GM21390 (cell line): ENCODE results near the gene F2RL3.
A peak's percentile ranks its signal among the peaks of the same experiment; 100 is the strongest.

Experiments used
- ATAC-seq: cut with Tn5 transposase; IDR thresholded peaks from one replicate; pipeline ENCODE4 v1.9.1; 2021; ENCODE audit not compliant: unreplicated experiment

Gene F2RL3

GRCh38 chr19:16888629-16889365, at the start of gene F2RL3:
Gene F2RL3 (plus strand): TSS chr19:16888999. CDS start chr19:16889190, 191 bp downstream.
- ATAC-seq: peak; percentile 52

- ATAC-seq: no peak
Measured at GRCh38 chr19:16841391-16841926, 47.3 kb upstream of the F2RL3 start.

- no peak for ATAC-seq
Measured at GRCh38 chr19:16846901-16847300, 41.9 kb upstream of the F2RL3 start.

- no peak for ATAC-seq
Measured at GRCh38 chr19:16847430-16847829, 41.4 kb upstream of the F2RL3 start.

DNA sequence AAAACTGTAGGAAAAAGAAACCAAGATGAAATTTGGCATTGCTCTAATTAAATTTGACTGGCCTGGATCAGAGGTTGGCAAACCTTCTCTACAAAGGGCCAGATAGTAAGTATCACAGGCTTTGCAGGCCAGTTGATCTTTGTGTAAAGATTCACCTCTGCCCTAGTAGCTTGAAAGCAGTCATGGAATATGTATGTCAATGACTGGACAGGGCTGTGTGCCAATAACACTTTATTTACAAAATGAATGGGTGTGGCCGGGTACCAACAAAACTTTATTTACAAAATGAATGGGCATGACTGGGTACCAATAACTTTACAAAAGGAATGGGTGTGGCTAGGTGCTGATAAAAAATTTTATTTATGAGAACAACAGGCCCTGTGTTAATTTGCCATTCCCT, 39.6 kb upstream of the F2RL3 start:
- no peak for ATAC-seq

- no peak for ATAC-seq
Measured at GRCh38 chr19:16850133-16850532, 38.7 kb upstream of the F2RL3 start.

- no peak for ATAC-seq
Measured at GRCh38 chr19:16851031-16851712, 37.6 kb upstream of the F2RL3 start.

- ATAC-seq: no peak
Measured at GRCh38 chr19:16853066-16853465, 35.7 kb upstream of the F2RL3 start.

DNA sequence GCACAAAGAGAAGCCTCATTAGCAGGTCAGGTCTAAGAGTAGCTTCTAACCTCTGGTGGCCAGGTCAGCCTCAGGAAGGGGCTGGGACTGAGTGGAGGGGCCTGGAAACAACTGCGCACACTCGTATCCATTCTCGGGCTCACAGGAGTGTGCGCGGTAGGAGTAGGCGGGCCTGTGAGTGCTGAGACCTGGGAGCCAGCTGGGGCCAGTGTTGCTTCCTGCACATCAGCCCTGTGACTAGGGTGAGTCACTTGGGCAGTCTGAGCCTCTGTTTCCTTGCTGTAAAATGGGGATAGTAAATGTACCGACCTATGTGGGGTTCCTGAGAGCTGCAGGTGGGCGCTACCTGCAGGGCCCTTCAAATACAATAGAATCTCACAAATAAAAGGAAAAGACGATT, 32.7 kb upstream of the F2RL3 start:
- ATAC-seq: no peak

- no peak for ATAC-seq
Measured at GRCh38 chr19:16859626-16860025, 29.2 kb upstream of the F2RL3 start.

DNA sequence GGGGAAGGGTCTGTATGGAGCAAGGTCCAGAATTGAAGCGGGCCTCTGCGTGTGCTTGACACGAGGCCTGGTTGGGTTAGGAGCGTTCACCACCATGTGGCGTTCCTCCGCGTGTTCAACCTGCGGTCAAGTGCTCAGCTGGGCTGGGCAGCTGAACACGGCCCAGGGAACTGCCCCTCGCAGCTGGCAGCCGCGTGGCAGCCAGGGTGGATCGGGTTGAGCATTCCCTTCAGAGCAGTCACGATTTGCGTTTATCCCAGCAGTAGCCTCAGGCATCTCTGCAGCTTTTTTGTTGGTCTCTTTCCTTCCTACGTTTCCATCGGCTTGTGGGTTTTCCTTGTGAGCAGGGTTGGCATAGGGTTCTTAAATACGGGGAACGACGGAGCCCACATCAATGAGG, 28.7 kb upstream of the F2RL3 start:
- ATAC-seq: no peak

- ATAC-seq: no peak
Measured at GRCh38 chr19:16861011-16861410, 27.8 kb upstream of the F2RL3 start.

- no peak for ATAC-seq
Measured at GRCh38 chr19:16861834-16862233, 27.0 kb upstream of the F2RL3 start.

DNA sequence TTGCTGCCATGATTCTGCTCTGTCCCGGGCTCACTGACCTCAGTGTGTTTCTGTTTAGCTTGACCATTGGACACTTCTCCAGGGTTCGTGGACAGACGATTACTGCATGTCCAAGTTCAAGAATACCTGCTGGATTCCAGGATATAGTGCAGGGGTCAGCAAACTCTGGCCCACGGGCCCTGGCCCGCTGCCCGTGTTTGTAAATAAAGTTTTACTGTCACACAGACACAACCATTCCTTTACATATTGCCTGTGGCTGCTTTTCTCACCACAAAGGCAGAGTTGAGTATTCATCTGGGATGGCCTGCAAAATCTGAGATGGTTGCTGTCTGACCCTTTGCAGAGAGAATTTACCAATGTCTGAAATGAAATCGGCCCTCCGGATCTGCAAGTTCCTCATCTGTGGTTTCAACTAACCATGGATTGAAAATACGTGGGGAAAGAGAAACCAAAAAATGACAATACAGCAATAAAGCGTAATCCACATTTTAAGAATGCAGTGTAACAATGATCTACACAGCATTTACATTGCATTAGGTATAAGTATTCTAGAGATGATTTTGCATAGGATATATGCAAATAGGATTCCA, 25.9 kb upstream of the F2RL3 start:
- no peak for ATAC-seq

DNA sequence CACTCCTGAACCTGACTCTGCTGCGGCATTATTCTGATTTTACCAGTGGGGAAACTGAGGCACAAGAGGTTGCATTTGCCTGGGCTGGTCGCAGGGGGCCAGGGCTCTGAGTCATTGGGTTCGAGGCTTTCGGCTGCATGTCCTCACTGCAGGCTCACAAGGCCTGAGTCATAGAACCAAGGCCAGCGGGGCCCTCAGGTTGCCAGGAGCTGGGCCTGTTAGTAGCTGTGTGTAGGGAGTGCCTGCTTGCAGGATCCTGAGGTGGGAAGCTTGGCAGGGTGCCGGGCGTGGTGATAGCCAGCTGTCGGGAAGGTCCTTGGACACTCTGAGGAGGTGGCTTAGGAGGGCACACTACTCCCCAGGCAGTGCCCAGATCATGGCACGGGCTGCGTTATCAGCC, 21.6 kb upstream of the F2RL3 start:
- ATAC-seq: no peak

DNA sequence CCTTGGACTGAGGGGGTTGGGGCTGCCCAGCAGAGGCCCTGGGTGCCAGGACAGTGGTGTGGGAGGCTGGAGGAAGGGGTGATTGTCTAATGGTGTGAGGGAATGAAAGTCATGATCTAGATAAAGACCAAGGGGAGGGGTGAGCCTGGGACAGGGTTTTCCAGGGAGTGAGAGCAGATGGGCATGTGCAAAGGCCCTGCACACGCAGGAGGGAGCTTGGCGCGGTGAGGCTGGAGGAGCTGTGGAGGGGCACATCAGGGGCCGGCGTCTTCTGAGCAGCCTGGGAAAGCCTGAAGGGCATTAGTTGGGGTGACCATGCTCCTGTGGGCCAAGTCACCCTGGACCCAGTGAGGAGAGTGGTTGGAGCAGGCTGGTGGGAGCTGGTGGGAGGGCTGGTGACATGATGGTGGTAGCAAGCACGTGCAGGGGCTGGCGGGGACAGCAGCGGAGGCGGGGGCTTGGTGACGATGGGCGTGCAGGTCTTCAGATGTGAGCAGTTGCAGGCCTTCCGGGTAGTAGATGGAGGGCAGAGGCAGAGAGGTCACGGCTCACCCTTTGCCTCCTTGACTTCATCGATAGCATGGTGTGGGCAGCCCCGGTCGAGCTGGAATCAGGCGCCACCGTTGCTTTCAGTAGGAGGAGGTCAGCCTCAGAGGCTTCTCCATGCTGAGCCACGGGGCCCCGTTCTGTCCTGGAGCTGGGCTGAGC, 20.2 kb upstream of the F2RL3 start:
- ATAC-seq: no peak

- ATAC-seq: no peak
Measured at GRCh38 chr19:16869331-16869972, 19.3 kb upstream of the F2RL3 start.

GRCh38 chr19:16871871-16872270, 16.9 kb upstream of the F2RL3 start:
- no peak for ATAC-seq

- no peak for ATAC-seq
Measured at GRCh38 chr19:16872728-16873127, 16.1 kb upstream of the F2RL3 start.

- ATAC-seq: no peak
Measured at GRCh38 chr19:16873594-16873993, 15.2 kb upstream of the F2RL3 start.
